ENCODE measurements around the gene LMAN1L. TPM values are rescaled to one million over a fixed set of nuclear protein-coding genes. Genes with fewer than 3 reads are reported as not detected.

The LMAN1L gene
- total RNA-seq, 1 experiment from 2014 or later, result 0.23 TPM

- peak; percentile 70 for DNase-seq (ENCODE audit: unreplicated experiment)
- BruUV-seq (replicated peaks), result no TSS peak
- no peaks in the 10 kb centered on the region for H3K27me3 Mint-ChIP-seq (ENCODE audit: insufficient read depth, unreplicated experiment)
- no peaks in the 10 kb centered on the region for H3K9me3 Mint-ChIP-seq (ENCODE audit: unreplicated experiment)
- no peak overlapping the region for H3K4me3 Mint-ChIP-seq (ENCODE audit: unreplicated experiment)
- peak; percentile 38 for TF ChIP-seq CTCF (IDR thresholded peaks at IDR 0.05; ENCODE audit: unreplicated experiment)
- peak overlapping the region; percentile 82 for H3K27ac Mint-ChIP-seq (ENCODE audit: low read depth, unreplicated experiment)
- H3K4me1 Mint-ChIP-seq (ENCODE audit: insufficient read depth, unreplicated experiment), result peaks cover 43% of the 10 kb centered on the region
- no peaks in the 10 kb centered on the region for H3K36me3 Mint-ChIP-seq (ENCODE audit: insufficient read depth, unreplicated experiment)
- intact Hi-C loops (cut with micrococcal nuclease), result loop anchor here (1.0 kb wide), 2 partner anchors 25 to 84 kb away; no protein-coding TSS in a partner anchor
- ChIA-PET CTCF (interaction anchor here (0.6 to 3.1 kb wide), 16 partner anchors 8 to 133 kb away, joined by 3 to 7 read pairs (median 4); no protein-coding TSS in a partner anchor), POLR2A (interaction anchor here (1.4 to 2.5 kb wide), 2 partner anchors 13 to 89 kb away, joined by 5 to 9 read pairs; partner anchors contain the start of gene FAM219B)
Measured at GRCh38 chr15:74817370-74817737, 4.7 kb downstream of the LMAN1L start.

- no peak for TF ChIP-seq CTCF (IDR thresholded peaks at IDR 0.05; ENCODE audit: unreplicated experiment)
- Mint-ChIP-seq H3K27ac (ENCODE audit: low read depth, unreplicated experiment) (no peak overlapping the region), H3K36me3 (ENCODE audit: insufficient read depth, unreplicated experiment) (no peaks in the 10 kb centered on the region), H3K4me1 (ENCODE audit: insufficient read depth, unreplicated experiment) (peaks cover 30% of the 10 kb centered on the region), H3K27me3 (ENCODE audit: insufficient read depth, unreplicated experiment) (peaks cover 9% of the 10 kb centered on the region), H3K9me3 (ENCODE audit: unreplicated experiment) (no peaks in the 10 kb centered on the region), H3K4me3 (ENCODE audit: unreplicated experiment) (no peak overlapping the region)
- DNase-seq (ENCODE audit: unreplicated experiment), result no peak
- CTCF ChIA-PET, result interaction anchor here (0.7 to 1.5 kb wide), 2 partner anchors 20 to 23 kb away, joined by 3 to 5 read pairs; no protein-coding TSS in a partner anchor
- intact Hi-C loops (cut with micrococcal nuclease), result no loop called here
- no TSS peak for BruUV-seq (replicated peaks)
- POLR2A ChIA-PET, result interaction anchor here (0.6 kb wide), 2 partner anchors 9 to 49 kb away, joined by 3 to 4 read pairs; no protein-coding TSS in a partner anchor
Measured at GRCh38 chr15:74820056-74820455, 7.4 kb downstream of the LMAN1L start.

GRCh38 chr15:74821091-74821789, 8.6 kb downstream of the LMAN1L start:
- no peak for TF ChIP-seq CTCF (IDR thresholded peaks at IDR 0.05; ENCODE audit: unreplicated experiment)
- Mint-ChIP-seq H3K4me1 (ENCODE audit: insufficient read depth, unreplicated experiment) (peaks cover 23% of the 10 kb centered on the region), H3K4me3 (ENCODE audit: unreplicated experiment) (no peak overlapping the region), H3K27ac (ENCODE audit: low read depth, unreplicated experiment) (no peak overlapping the region), H3K9me3 (ENCODE audit: unreplicated experiment) (no peaks in the 10 kb centered on the region), H3K27me3 (ENCODE audit: insufficient read depth, unreplicated experiment) (peaks cover 21% of the 10 kb centered on the region), H3K36me3 (ENCODE audit: insufficient read depth, unreplicated experiment) (no peaks in the 10 kb centered on the region)
- ChIA-PET POLR2A (interaction anchor here (1.2 kb wide), 1 partner anchor 38 kb away, joined by 3 read pairs; no protein-coding TSS in a partner anchor), CTCF (interaction anchor here (0.6 to 1.5 kb wide), 4 partner anchors 8 to 81 kb away, joined by 3 to 5 read pairs (median 4); partner anchors contain the start of gene CSK)
- DNase-seq (ENCODE audit: unreplicated experiment), result peak; percentile 65
- intact Hi-C loops (cut with micrococcal nuclease), result no loop called here
- no TSS peak for BruUV-seq (replicated peaks)

GRCh38 chr15:74821790-74822158, 9.1 kb downstream of the LMAN1L start:
- POLR2A ChIA-PET, result interaction anchor here (1.2 kb wide), 1 partner anchor 38 kb away, joined by 3 read pairs; no protein-coding TSS in a partner anchor
- Mint-ChIP-seq H3K4me3 (ENCODE audit: unreplicated experiment) (no peak overlapping the region), H3K27me3 (ENCODE audit: insufficient read depth, unreplicated experiment) (peaks cover 22% of the 10 kb centered on the region), H3K9me3 (ENCODE audit: unreplicated experiment) (no peaks in the 10 kb centered on the region), H3K4me1 (ENCODE audit: insufficient read depth, unreplicated experiment) (peaks cover 22% of the 10 kb centered on the region), H3K36me3 (ENCODE audit: insufficient read depth, unreplicated experiment) (no peaks in the 10 kb centered on the region), H3K27ac (ENCODE audit: low read depth, unreplicated experiment) (no peak overlapping the region)
- no peak for DNase-seq (ENCODE audit: unreplicated experiment)
- intact Hi-C loops (cut with micrococcal nuclease), result no loop called here
- CTCF ChIA-PET, result interaction anchor here (0.6 to 1.5 kb wide), 5 partner anchors 8 to 80 kb away, joined by 3 to 5 read pairs (median 3); partner anchors contain the start of gene CSK
- no TSS peak for BruUV-seq (replicated peaks)
- no peak for TF ChIP-seq CTCF (IDR thresholded peaks at IDR 0.05; ENCODE audit: unreplicated experiment)

Measured in MCF 10A (cell line).